Stimulated activated CD4-positive, alpha-beta T cell treated with anti-CD3 and anti-CD28 coated beads, Interleukin-2, amount 100 ng/mL, for 24 hours (primary cell): ENCODE results near the gene PNCK.

Experiments used
- DNase-seq, 2 donors: peaks; one replicate each; pipeline ENCODE4 v3.0.0-alpha.2; 2020

The PNCK gene

GRCh38 chrX:153640736-153641575 is 32.7 kb downstream of the PNCK start:
- DNase-seq, result no peak

- DNase-seq, result no peak
Measured at GRCh38 chrX:153640045-153640686, 33.4 kb downstream of the PNCK start.

GRCh38 chrX:153639177-153640044 is 34.2 kb downstream of the PNCK start:
- no peak for DNase-seq

GRCh38 chrX:153638436-153639176 is 35.0 kb downstream of the PNCK start:
- DNase-seq, result no peak

GRCh38 chrX:153638041-153638371 is 35.6 kb downstream of the PNCK start:
- DNase-seq, result no peak

- no peak for DNase-seq
Measured at GRCh38 chrX:153637121-153638040, 36.2 kb downstream of the PNCK start.

- DNase-seq, result no peak
Measured at GRCh38 chrX:153636716-153637115, 36.9 kb downstream of the PNCK start.

GRCh38 chrX:153635788-153636668 is 37.6 kb downstream of the PNCK start:
- DNase-seq, result no peak

- no peak for DNase-seq
Measured at GRCh38 chrX:153635388-153635787, 38.2 kb downstream of the PNCK start.

- DNase-seq, result no peak
Measured at GRCh38 chrX:153634832-153635231, 38.8 kb downstream of the PNCK start.

GRCh38 chrX:153634236-153634635 is 39.4 kb downstream of the PNCK start:
- DNase-seq, result no peak

GRCh38 chrX:153633607-153634180 is 39.9 kb downstream of the PNCK start:
- DNase-seq, result no peak

- DNase-seq, result no peak
Measured at GRCh38 chrX:153633048-153633447, 40.6 kb downstream of the PNCK start.

GRCh38 chrX:153632595-153632946 is 41.0 kb downstream of the PNCK start:
- DNase-seq, result no peak

- no peak for DNase-seq
Measured at GRCh38 chrX:153631907-153632594, 41.6 kb downstream of the PNCK start.

- DNase-seq, result no peak
Measured at GRCh38 chrX:153631346-153631745, 42.3 kb downstream of the PNCK start.

- DNase-seq, result no peak
Measured at GRCh38 chrX:153628665-153629064, 44.9 kb downstream of the PNCK start.

- DNase-seq, result no peak
Measured at GRCh38 chrX:153628129-153628528, 45.5 kb downstream of the PNCK start.

GRCh38 chrX:153627675-153628111 is 45.9 kb downstream of the PNCK start:
- DNase-seq, result no peak
